ENCODE data around the gene PI4KA.
A peak's percentile ranks its signal among the peaks of the same experiment; 100 is the strongest.

PI4KA gene

GRCh38 chr22:20798218-20798617, 60.4 kb downstream of the PI4KA start:
- FAIRE-seq (no peak), DNase-seq (ENCODE audit: insufficient read length, low spot score) (no peak)

- DNase-seq (ENCODE audit: insufficient read length, low spot score) (no peak), FAIRE-seq (no peak)
Measured at GRCh38 chr22:20796731-20797130, 61.9 kb downstream of the PI4KA start.

DNA sequence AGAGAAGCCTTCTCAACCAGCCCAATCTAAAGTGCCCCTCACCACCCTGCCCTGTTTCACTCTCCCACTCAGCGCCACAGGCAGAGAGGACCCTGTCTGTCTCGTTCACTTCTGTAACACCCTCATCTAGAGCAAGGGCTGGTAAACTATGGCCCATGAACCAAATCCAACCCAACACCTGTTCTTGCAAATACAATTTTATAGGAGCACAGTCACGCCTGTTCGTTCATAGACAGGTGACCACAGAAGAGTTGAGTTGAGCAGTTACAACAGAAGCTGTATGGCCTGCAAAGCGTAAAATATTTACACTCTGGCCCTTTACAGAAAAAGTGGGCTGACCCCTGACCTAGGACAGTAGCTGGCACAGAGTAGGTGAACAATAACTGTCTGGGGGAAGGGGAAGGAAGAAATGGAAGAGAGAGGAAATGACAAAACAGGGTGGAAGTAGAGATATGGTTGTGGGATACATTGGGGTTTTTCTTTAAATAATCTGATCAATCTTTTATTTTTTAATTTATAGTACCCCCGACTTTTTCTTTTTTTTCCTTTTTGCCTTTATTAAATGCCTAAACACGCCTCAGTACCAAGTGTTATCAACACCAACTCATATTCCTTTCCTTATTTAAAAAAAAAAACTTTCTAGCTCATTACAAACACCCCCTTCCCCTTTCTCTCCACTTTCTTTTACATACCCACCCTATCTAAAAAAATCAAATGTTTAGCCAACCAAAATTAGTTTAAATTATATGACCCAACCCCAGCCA, 63.8 kb downstream of the PI4KA start:
- no peak for FAIRE-seq
- DNase-seq (ENCODE audit: insufficient read length, low spot score): no peak

- no peak for FAIRE-seq
- DNase-seq (ENCODE audit: insufficient read length, low spot score): no peak
Measured at GRCh38 chr22:20793748-20794649, 64.6 kb downstream of the PI4KA start.

GRCh38 chr22:20792966-20793728, 65.5 kb downstream of the PI4KA start:
- FAIRE-seq (no peak), DNase-seq (ENCODE audit: insufficient read length, low spot score) (no peak)

DNA sequence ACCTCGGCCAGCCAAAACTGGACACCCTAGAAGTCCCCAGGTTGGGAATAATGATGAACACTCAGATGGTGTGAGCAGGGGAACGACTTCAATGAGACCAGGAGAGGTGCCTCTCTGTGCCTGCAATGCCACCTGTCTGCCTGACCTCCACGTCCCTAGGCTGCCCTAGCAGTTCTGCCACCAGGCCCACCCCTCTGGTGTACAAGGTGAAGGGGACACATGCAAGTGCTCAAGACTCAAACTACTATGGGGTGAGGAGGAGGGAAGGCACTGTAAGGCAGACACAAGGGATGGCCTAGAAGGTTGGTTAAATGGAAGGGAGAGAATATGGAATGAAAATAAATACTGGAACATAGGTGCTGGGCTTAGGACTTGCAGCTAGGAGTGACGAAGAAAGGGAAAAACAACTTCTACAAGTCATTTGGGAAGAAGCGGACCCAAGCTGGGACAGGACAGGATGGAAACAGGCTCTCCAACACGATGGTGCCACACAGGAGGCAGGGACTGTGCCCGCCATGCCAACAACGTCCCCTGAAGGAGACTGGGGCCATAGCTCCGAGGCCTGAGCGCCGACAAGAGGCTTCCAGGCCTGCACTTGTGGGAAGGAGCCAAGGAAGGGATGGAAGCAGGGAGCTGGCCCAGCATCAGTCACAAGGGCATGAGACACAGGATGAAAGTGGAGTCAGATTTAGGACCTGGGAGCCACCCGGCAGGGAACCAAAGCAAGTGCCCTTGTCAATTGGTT, 66.2 kb downstream of the PI4KA start:
- DNase-seq (ENCODE audit: insufficient read length, low spot score): no peak
- FAIRE-seq: no peak

DNA sequence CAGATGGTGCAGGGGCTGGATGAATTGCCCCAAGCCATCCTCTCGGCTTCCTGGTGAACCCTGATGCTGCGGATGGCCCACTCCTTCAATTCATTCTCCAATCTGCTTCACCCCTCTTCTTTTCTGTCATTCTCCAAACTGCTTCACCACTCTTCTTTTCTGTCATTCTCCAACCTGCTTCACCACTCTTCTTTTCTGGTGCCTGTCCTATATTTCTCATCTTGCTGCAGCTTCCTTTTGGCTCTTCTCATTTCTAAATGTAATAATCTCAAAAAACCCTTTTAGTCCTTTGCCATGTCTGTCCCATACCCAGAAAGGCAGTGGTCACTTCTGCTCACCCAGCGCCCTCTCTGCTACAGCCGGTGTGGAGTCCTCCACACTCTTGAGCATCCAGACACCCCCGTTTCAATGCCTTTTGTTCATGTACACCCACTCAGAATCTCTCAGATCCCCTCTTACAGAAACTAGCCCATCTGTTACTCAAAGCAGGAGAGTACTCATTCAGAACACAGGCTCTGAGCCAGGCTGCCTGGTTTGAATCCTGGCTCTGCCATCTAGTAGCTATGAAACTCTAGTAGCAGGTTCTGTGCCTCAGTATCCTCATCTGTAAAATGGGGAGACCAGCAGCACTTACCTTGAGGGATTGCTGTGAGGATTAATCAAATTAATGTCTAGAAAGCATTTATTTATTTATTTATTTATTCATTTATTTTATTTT, 69.8 kb downstream of the PI4KA start:
- FAIRE-seq (no peak), DNase-seq (ENCODE audit: insufficient read length, low spot score) (no peak)

- DNase-seq (ENCODE audit: insufficient read length, low spot score): no peak
- FAIRE-seq: no peak
Measured at GRCh38 chr22:20787746-20788626, 70.6 kb downstream of the PI4KA start.

GRCh38 chr22:20787223-20787622, 71.4 kb downstream of the PI4KA start:
- DNase-seq (ENCODE audit: insufficient read length, low spot score): no peak
- no peak for FAIRE-seq

GRCh38 chr22:20786536-20786979, 72.1 kb downstream of the PI4KA start:
- DNase-seq (ENCODE audit: insufficient read length, low spot score) (no peak), FAIRE-seq (no peak)

- DNase-seq (ENCODE audit: insufficient read length, low spot score) (no peak), FAIRE-seq (no peak)
Measured at GRCh38 chr22:20786048-20786447, 72.6 kb downstream of the PI4KA start.

GRCh38 chr22:20785415-20785814, 73.2 kb downstream of the PI4KA start:
- no peak for DNase-seq (ENCODE audit: insufficient read length, low spot score)
- no peak for FAIRE-seq

DNA sequence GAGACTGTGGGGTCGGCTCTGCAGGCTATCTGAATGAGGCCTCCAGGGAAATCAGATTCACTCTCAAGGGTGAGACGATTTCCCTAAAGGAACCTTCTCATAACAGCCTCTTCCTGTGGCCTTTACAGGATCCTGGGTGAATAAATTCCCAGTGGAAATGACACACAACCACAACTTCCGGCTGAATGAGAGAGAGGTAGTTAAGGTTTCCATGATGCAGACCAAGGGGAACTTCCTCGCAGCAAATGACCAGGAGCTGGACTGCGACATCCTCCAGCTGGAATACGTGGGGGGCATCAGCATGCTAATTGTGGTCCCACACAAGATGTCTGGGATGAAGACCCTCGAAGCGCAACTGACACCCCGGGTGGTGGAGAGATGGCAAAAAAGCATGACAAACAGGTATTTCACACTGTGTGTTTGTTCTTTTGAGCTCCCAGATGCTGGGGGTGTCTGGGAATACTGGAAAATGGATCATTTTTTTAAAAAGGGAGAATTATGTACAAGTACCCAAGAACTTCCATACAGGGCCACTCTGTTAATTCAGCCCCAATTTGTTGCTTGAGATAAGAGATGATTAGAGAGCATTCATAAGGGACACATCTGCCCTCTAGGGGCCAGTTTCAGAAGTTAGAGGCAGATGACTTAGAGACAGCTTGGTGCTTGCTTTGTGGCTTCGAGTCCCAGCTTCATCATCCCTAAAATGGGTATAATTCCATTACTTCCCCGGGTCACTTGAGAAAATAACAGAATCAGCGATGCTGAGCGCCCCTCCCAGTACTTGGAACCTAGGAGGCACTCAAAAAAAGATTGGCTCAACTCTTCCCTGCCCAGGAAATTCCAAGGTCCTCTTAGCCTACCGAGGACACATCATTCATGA, 74.5 kb downstream of the PI4KA start:
- FAIRE-seq (no peak), DNase-seq (ENCODE audit: insufficient read length, low spot score) (peak; percentile 36)

- no peak for DNase-seq (ENCODE audit: insufficient read length, low spot score)
- no peak for FAIRE-seq
Measured at GRCh38 chr22:20783300-20783673, 75.3 kb downstream of the PI4KA start.

DNA sequence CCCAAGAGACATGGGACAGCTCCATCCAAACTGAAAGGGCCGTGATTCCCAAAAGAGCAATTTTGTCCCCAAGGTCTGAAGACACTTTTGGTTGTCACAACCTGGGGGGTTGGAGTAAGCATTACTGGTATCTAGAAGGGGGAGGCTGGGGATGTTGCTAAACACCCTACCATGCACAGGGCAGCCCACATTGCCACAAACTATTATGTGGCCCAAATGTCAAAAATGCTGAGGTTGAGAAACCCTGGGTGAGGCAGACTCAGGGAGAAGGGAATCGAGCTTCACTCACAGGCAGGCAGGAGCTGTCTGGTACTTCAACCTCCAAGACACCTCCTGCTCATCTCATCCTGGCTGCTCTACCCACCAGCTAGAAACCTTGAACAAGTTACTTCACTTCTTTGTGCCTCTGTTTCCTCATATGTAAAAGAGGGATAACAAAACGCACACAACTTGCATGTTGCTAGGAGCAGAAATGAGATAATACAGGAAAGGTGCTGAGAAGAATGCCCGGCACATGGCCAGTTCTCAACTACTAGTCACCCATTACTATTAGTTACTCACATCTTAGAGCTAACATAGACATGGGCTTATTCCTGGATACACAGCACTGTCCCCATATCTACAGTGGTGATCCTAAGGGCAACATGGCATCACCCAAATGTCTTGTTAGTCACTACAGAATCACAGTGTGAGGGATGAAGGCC, 75.9 kb downstream of the PI4KA start:
- no peak for FAIRE-seq
- DNase-seq (ENCODE audit: insufficient read length, low spot score): no peak

GRCh38 chr22:20782083-20782482, 76.5 kb downstream of the PI4KA start:
- FAIRE-seq: no peak
- no peak for DNase-seq (ENCODE audit: insufficient read length, low spot score)

DNA sequence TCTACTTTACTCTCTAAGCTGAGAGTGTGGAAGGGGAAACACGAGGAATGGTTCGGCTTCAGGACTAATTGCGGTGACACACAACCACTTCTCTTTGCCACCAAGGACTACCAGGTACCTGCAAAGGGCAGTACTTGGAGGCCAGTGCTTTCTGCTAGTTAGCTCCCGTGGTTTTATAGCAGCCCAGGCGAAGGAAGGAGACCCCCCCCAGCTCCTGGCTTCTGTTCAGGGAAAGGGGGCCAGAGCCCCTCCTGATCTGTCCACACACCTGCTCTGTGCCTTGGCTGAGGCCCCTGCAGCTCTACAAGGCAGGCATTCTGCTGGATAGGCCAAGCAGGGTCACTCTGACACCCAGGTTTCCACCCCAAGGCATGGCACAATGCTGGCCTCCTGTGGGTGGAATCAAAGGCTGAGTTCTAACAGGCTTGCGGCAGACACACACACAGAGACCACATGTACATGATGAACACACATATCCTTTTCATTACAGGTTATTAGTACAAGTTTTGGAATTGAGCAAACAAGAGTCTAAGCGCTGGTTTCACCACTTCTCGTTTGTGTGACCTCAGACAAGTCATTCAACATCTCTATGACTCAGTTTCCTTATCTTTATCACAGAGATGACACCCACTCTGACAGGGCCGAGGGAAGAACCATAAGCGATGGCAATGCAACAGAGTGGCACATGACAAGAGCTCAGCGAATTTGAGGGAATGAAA, 77.2 kb downstream of the PI4KA start:
- FAIRE-seq (no peak), DNase-seq (ENCODE audit: insufficient read length, low spot score) (no peak)

All from HTR-8/SVneo (cell line).